HG03460 (cell line): ENCODE data around the gene STOML1.
"Not testable (repeated sequence)": the region's sequence is repeated elsewhere in the genome, so short reads cannot be mapped to it uniquely, and the experiment has no call there.

Experiments used
- ATAC-seq: cut with Tn5 transposase; IDR thresholded peaks from one replicate; pipeline ENCODE4 v1.9.1; 2021; ENCODE audit not compliant: unreplicated experiment

Gene STOML1

DNA sequence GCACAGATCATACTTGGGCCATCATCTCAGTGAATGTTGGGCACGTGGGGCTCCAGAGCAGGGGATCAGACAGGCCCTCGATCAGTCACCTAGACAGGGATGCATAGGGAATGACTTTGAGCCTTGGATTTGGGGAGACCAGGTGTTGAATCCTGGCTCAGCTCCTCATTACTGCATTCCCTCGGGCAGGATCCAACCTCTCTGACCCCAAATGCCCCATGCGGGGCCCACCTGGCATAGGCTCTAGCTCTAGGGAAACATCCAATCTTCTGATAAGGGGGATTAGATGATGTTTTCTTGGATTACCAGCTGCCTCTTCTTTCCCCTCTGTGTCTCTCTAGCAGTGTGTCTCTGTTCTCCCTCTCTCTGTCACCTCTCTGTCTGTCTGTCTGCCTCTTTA, 43.1 kb downstream of the STOML1 start:
- no peak for ATAC-seq

DNA sequence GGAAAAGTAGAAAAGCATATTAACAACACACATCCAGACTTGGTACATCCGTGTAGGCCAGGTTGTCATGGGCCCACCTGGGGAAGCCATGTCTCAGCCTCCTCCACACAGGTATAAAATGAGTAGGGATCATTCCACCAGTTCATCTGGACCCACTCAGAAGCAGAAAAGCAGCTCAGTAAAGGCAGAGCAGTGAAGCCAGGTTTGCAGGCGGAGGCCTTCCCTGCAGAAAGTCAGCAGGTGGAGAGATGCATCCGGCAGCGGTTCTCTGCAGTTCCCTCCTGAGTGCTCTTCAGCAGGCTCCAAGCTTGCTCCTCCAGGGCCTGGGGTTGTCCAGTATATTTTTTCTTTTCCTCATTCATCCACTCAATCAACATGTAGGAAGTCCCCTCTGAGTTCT, 43.7 kb downstream of the STOML1 start:
- ATAC-seq, result no peak

GRCh38 chr15:73947651-73948050, 44.4 kb downstream of the STOML1 start:
- no peak for ATAC-seq

DNA sequence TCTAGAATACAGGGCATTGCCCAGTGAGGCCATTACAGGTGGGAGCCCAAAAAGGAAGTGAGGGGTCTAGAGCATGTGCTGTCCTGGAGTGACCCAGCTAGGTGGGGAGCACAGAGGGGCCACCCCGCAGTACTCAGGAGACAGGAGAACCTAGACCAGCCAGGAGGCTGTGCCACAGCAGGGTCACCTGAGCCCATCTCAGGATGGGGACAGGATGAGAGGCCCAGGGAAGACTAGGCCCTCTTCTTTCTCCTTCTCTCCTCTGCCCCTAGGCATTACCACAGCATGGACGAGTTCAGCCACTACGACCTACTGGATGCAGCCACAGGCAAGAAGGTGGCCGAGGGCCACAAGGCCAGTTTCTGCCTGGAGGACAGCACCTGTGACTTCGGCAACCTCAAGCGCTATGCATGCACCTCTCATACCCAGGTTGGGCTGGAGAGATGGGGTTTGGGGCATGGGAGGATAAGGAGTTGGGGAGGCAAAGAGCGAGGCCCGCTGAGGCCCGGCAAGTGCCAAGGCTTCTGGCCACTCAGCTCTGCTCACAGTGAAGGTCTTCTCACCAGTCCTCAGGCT, 45.2 kb downstream of the STOML1 start:
- ATAC-seq, result no peak

DNA sequence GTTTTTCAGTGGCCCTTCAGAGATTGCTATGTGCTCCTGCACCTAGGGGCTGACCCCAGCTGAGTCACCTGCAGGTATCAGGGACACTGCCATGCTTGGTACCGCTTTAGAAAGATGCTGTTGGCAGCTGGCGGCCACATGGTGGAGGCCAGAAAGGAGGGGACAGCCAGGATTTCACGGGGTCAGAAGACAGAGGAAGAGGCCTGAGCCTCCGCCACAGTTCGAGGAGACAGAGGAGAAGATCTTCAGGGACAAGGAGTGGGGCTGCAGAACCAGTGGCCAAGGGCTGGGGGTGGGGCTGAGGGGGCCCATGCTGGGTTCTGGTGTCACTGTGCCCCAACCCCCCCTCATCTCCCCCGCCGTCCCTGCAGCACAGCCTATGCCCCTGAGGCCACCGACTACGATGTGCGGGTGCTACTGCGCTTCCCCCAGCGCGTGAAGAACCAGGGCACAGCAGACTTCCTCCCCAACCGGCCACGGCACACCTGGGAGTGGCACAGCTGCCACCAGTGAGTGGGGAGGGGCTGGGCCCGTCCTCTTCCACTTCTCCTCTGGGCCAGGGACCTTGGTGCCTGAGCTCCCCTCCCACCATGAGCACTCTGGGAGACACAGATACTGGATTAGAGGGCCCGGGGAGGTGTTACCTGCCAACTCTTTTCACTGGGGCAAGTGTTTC, 45.9 kb downstream of the STOML1 start:
- no peak for ATAC-seq

GRCh38 chr15:73945130-73945508, 47.0 kb downstream of the STOML1 start:
- no peak for ATAC-seq

DNA sequence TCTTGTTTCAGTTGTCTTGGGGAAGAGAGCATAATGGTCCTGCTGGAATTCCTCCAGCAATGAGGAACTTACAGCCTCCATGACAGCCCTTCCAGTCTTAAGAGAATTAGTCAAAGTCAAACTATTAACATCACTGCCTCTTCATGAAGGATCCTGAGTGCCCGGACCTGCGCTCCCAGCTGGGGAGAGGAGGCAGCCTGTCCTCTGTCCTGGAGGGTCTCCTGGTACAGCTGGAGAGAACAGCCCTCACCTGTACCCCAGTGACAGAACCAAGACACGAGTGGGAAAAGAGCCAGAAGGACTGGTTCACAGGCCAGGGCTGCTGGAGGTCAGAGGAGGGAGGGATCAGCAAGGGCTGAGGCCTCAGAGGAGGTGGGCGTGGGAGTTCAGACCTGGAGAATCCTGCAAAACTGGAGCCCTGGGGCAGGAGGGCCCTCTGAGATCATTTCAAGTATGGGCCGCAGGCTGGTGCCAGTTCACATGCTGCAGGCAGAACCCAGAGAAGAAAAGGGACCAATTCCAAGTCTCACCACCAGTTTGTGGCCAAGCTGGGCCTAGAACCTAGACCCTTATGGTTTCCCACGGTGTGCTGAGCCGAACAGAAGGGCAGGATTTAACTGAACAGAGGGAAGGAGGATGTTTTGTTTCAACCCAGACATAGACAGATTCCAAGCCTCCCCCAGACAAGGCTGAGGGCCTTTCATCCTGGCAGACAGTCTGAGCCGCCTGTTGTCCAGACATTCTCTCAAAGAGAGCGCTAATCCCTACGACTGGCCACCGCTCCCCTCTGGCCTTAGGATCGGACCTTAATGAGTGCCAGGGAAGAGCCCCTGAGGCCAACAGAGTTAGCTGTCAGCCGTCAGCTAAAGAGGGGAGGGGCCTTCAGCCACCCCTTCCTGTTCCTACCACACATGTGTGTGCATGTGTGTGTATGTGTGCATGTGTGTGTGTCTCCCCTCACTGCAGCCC, 47.6 kb downstream of the STOML1 start:
- no peak for ATAC-seq

DNA sequence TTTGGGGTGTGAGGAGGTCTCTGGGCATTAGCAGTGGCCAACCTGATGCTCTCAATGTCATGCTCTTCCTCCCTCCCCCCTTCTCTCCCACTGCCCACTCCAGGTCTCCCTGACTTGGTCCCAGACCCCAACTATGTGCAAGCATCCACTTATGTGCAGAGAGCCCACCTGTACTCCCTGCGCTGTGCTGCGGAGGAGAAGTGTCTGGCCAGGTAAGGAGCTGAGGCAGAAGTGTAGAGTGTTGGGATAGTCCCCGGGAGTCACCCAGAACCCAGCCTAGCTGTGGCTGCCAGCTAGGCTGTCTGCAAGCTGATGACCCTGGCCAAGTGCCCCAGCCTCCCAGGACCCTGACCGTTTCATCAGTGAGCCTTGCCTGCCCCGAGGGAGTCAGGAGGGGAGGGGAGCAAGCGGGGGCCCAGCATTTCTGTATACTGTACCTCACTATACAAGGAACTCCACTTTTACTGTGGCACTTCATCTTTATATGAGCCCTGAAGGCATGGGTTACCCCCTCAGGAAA, 49.3 kb downstream of the STOML1 start:
- no peak for ATAC-seq

DNA sequence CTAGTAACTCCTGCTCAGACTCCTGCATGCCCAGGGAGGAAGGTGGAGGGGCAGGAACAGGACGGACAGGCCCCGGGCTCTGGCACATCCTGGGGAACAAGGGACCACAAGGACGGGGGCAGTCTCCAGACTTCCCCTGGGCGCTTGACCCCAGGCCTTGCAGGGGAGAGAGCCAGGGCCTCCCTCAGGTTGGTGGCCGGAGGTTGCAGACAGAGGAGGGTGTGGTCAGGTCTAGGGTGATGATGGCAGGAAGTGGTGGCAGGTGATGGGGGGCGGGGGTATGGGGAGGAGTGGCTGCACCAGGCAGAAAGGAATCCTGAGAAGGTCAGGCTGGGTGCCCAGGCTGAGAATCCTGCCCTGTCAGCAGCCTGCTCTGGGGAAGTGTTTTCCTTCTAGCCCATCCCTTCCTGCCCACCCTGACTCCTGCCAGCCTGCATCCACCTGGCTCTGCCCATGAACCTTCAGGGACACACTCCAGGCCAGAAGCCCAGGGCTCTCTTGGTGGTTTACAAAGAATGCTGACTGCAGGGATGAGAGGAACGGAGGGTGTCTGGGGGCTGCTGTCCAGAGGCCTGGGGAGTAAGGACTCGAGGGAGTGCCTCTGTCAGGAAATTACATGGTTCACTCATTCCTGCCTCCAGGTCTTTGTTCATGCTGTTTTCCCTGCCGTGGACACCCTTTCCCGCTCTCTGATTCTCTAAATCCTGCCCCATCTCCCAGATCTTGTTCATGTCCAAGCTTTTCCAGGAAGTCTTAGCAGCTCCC, 50.0 kb downstream of the STOML1 start:
- ATAC-seq, result no peak

GRCh38 chr15:73941449-73941848, 50.6 kb downstream of the STOML1 start:
- no peak for ATAC-seq

GRCh38 chr15:73941044-73941443, 51.1 kb downstream of the STOML1 start:
- no peak for ATAC-seq

- no peak for ATAC-seq
Observed at GRCh38 chr15:73940061-73940981, 51.8 kb downstream of the STOML1 start.

DNA sequence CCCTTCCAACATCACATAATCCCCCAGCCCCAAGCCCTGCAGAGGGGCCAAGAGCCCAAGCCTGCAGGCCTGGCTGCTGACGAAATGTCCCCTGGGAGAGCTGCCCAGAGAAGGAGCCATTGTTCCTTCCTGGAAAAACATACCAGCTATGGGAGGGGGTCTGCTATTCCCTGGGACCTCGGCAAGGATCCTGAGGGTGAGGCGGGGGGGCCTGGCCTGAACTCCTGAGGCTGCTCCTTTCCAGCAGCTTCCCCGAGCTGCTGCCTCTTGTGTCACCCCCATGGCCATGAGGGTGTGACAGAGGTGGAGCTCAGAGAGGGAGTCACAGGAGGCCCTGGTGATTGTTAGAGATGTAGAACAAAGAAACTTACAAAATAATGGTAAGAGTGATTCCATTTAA, 53.0 kb downstream of the STOML1 start:
- ATAC-seq, result no peak

DNA sequence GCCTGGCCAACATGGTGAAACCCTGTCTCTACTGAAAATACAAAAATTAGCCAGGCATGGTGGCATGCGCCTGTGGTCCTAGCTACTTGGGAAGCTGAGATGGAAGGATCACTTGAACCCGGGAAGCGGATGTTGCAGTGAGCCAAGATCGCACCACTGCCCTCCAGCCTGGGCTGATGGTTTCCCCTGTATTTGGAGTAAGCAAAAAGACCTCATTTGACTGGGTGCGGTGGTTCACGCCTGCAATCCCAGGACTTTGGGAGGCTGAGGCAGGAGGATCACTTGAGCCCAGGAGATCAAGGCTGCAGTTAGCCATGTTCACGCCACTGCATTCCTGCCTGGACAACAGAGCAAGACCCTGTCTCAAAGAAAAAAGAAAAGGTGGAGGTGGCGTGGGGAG, 53.6 kb downstream of the STOML1 start:
- not testable (repeated sequence) for ATAC-seq

- ATAC-seq, result no peak
Observed at GRCh38 chr15:73937726-73938125, 54.4 kb downstream of the STOML1 start.

DNA sequence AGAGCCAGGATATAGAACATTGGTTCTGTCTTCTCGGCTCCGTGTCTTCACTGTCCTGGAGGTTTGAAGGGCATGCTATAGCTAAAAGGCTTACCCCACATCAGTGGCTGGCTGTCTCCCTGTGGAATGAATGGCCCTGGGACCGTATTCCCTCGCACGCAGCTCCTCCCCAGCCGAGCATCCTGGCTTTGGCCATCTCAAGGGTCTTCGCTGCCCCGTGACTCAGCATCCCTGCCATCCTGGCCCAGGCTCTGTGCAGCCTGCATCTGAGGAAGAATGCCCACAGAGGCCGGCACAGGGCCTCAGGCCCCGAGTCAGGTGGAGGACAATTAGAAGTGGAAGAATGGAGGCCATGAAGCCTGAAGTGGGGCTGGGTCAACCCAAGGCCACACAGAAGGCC, 54.8 kb downstream of the STOML1 start:
- ATAC-seq, result no peak

DNA sequence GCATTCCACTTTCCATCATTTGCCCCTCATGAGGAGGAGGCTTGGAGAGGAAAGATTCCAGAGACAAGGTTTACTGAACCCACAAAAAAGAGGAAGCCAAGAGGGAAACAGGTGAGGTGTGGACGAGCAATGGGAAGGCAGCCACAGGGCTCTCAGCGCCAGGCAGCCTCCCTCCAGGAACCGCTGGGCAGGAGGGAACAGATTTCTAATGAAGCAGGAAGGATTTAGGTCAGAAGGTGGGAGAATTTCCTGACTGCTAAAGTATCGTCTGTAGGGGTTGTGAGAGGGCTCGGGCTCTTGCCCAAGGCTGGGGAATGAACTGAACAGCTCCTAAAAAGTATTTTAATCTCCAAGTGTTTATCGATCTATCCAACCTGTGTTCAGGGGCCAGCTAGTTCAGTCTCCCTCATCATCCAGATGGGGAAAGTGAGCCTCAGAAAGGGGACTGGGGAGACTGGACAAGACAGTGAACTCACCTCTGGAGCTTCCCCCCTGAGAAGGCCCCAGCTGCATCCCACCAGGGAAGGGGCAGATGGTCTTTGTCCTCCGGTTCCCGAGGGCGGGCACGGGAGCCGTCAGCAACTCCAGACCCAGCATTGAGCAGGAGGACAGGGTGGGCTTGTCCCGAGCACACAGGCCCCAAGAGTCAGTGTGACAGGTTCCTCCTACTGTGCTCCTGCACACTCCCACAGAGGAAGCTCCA, 55.4 kb downstream of the STOML1 start:
- ATAC-seq, result no peak

DNA sequence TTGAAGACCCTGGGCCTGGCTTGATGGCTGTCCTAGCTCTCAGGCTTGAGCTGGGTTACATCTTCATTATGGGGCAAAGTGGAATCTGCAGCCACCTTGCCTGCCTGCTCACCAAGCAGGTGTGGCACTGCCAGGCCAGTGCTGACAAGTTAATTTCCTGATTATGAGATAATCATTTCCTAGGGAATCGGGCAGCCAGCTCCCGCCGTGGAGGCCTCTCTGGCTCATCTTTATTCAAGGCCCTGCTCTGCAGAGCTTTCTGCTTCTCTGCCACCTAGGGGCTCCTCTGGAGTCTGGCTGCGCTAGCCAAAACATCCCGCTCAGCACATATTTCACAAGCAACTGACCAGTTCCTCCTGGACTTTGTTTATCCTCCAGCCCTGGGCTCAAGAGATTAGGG, 55.9 kb downstream of the STOML1 start:
- no peak for ATAC-seq

- no peak for ATAC-seq
Observed at GRCh38 chr15:73935547-73935946, 56.5 kb downstream of the STOML1 start.
